CD4-positive, alpha-beta T cell treated with Interleukin-15 for 1 hour (primary cell): Measurements from ENCODE around the gene MLLT3.

ENCODE experiments used
- DNase-seq: peaks from one replicate; pipeline ENCODE4 v3.0.0-alpha.2; 2020

MLLT3 gene

GRCh38 chr9:20325008-20325407 is 297.3 kb downstream of the MLLT3 start:
- DNase-seq: no peak

- no peak for DNase-seq
Measured at GRCh38 chr9:20322212-20322611, 300.1 kb downstream of the MLLT3 start.

- DNase-seq: peak; percentile 51
Measured at GRCh38 chr9:20321423-20322082, 300.7 kb downstream of the MLLT3 start.

DNA sequence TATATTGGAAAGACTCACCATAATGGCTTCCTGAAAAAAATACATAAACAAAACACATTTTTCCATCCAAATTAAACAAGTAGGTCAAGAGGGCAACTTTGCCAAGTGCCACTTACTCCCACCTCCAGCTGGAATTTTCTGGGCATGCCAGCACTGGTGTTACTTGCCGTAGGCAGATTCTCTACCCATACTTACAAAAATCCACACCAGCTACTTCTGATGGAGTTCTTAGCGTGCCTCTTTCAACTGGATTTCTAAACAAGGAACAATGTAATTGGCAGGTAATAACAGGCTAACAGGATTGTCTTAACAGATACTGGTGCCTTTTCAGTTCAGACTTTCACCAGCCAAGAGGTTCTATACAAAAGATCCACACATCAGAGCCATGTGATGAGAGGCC is 301.4 kb downstream of the MLLT3 start:
- DNase-seq: no peak

GRCh38 chr9:20319641-20320337 is 302.5 kb downstream of the MLLT3 start:
- no peak for DNase-seq

DNA sequence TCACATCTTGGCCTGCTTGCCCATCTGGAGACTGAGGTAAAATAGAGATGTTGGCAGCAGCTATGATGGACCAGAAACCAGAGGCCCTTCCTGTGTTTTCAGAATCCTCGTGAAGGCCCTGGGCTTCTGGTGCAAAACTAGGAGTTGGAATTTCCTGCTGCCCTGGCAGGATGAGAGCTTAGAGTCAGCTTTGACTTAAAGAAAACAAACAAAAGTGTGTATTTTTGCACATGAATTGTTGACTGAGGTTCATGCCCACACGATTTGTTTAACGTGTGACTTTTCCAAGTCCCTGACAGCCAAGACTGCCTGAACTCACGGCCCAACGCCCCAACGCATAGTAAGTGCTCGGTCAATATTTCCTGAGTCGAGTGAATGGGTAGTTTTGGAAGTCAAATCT is 303.1 kb downstream of the MLLT3 start:
- no peak for DNase-seq

- DNase-seq: no peak
Measured at GRCh38 chr9:20317701-20318100, 304.6 kb downstream of the MLLT3 start.

DNA sequence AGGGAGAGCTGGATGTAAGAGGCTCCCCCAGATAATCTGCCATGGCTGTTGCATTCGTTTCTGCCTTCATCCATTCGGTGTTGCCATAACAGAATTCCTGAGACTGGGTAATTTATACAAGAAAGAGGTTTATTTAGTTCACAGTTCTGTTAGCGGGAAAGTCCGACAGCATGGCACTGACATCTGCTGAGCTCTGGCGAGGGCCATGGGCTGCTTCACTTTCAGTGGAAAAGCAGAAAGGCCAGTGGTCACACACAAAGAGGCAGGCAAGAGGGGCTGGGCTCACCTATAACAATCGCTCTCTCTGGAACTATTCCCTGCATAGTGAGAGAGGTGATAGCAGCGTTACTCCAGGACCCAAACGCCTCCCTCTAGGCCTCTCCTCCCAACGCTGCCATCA is 305.9 kb downstream of the MLLT3 start:
- DNase-seq: no peak

DNA sequence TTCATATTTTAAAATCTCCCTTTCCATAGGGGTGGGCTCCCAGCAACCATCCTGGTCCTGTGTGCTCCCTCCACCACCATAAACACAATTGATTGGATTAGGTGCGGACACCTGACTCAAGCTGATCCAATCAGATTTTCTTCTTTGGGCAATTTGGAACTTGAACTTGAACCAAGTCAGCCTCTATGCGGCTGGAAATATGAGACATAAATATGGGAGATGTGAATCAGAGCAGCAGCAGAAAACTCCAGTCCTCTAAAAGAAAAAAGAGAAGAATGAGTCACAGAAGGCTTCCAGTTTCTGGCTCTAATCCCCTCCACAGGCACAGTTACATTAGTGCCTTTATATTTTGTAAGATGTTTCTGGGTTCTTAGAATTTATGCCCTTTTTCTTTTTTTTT is 306.6 kb downstream of the MLLT3 start:
- no peak for DNase-seq

DNA sequence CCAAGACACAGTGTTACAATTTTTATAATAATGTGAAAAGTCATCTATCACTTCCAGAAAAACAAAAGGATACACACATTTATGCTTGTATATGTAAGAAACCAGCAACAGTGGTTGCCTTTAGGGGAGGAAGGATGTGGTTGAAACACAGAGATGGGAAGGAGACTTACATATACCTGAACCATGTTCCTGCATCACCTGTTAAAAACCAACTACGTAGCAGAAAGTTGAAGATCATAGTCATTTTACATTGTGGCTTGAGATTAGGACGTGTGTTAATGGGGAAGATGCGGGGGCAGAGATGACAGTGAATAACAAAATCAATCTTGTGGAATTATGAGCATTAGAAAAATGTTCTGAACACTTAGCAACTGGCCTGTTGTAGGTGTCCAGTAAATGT is 307.3 kb downstream of the MLLT3 start:
- no peak for DNase-seq

DNA sequence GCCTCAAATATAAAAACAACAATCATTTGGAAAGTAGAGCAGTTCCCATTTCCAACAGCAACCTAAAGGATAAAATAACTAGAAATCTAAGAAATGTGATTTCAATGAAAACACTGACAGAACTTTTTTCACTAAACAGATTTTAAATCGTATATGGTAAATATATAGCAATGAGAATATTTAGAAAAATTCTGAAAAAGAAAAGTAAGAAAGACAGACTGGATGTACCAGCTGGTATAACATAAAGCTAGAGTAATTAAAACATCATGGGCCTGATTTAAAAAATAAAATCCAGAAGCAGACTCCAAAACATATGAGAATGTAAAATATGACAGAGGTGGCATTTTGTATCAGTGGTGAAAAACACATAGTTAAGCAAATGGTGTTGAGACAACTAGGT is 308.9 kb downstream of the MLLT3 start:
- no peak for DNase-seq

DNA sequence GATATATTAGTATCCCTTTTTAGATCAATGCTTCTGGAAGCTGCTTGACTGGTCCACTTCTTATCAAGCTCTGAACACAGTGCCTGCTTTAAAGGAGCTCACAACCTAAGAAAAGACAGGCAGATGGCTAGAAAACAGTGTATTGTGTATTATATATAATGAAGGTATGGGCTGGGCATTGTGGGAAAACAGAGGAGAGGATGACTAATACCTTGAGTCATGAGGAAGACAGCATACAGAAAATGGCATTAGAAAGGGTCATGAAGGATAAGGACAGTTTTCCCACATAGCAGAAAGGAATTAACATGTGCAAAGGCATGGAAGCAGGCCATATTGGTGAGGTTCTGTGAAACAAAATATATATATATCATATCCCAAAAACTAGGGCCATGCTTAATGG is 309.6 kb downstream of the MLLT3 start:
- no peak for DNase-seq

- DNase-seq: no peak
Measured at GRCh38 chr9:20310024-20310423, 312.3 kb downstream of the MLLT3 start.

- DNase-seq: no peak
Measured at GRCh38 chr9:20309124-20309523, 313.2 kb downstream of the MLLT3 start.

GRCh38 chr9:20307621-20308020 is 314.7 kb downstream of the MLLT3 start:
- no peak for DNase-seq

GRCh38 chr9:20305452-20305851 is 316.8 kb downstream of the MLLT3 start:
- no peak for DNase-seq

DNA sequence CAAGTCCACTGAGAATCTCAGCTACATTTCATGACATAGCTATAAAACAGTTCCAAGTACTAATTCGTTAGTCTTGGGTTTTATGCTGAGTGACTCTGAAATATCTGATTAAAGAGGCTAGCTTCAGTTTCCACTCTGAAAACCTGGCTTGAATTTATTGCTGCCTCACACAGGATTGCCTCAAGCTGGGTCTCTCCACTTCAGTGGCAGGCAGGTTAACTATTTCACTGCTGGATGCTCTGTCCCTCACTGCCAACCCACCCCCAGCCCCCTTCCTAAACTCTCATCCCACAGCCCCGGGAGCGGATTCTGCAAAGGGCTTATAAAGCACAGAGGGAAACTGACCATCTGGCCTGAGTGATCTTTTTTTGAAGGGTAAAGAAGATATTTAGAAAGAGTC is 318.3 kb downstream of the MLLT3 start:
- DNase-seq: no peak

- DNase-seq: no peak
Measured at GRCh38 chr9:20303066-20303465, 319.2 kb downstream of the MLLT3 start.

- DNase-seq: no peak
Measured at GRCh38 chr9:20302197-20302596, 320.1 kb downstream of the MLLT3 start.

- no peak for DNase-seq
Measured at GRCh38 chr9:20300430-20301115, 321.7 kb downstream of the MLLT3 start.

- no peak for DNase-seq
Measured at GRCh38 chr9:20297646-20298084, 324.6 kb downstream of the MLLT3 start.

GRCh38 chr9:20295555-20295954 is 326.7 kb downstream of the MLLT3 start:
- DNase-seq: no peak

DNA sequence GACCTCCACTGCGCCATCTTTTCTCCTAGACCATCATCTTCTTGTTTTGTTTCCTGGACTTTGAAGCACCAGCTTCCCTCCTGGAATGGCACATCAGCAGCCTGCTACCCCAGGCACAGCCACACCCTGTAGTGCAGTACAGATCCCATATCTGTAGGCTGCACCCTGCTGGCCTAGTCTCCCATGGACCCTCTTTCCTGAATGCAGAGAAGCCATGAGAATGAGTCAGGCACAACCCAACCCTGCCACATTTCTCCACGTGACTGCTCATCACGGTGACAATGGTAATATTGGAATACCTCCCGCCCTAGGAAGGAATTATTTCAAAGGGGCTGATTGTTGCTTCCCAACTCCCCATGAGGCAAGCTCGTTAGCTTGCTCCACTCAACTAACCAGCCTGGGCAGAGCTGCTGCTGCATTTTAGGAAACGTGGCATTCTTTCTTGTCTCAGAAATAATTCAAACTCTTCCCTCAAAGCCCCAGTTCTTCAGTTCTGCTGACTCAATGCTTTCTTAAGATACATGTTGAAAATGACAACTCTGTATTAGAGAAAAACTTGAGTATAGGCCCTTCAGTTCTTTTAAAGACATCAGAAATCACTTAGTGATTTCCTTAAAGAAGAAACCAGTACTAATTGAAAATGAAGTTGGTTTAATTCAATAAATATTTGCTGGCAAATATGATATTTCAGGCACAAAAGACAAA is 328.1 kb downstream of the MLLT3 start:
- no peak for DNase-seq

DNA sequence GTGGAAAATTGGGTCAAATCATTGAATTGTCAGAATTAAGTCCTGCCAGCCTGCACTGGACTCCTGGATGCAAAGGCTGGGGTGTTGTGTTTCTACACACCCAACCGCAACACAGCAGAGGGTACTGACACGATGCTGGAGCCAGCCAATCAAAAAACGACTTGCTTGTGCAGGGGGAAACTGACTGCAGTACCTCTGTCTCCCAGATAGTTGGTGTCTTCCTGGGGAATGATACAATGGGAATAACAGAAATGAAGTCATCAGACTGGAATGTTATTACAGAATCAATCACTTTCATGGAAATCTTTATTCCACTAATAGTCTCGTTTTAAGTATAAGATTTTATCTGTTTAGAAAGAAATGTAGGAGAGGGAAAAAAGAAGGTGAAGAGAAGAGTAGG is 330.3 kb downstream of the MLLT3 start:
- DNase-seq: no peak
